Kidney (tissue), 14 donors: ENCODE measurements around the gene SSC5D. TPM values are rescaled to one million over a fixed set of nuclear protein-coding genes. Genes with fewer than 3 reads are reported as not detected.

ENCODE experiments used
- DNase-seq, 5 donors: peaks; one replicate each; pipeline ENCODE4 v3.0.0-alpha.2; 2013 to 2020
- FAIRE-seq: peaks from 2 replicates; lab custom pipeline; 2012; peaks lifted over from hg19 to GRCh38; lab: Jason Lieb, UNC
- H3K27ac ChIP-seq, 2 donors: one replicate each; pipeline ENCODE4 v1.7.0; 2013; ENCODE audit warnings: low read depth in 2 of 2, low read length in 2 of 2, inconsistent platforms in 1 of 2
- H3K27me3 ChIP-seq: one replicate; pipeline ENCODE4 v1.7.1; 2013; ENCODE audit warnings: low read length, inconsistent platforms; ENCODE audit not compliant: control insufficient read depth, insufficient read depth
- H3K36me3 ChIP-seq, 3 donors: one replicate each; pipeline versions ENCODE4 v1.7.0 to v1.7.1; 2013; ENCODE audit warnings: low read length in 3 of 3, control low read depth in 1 of 3, inconsistent platforms in 1 of 3; ENCODE audit not compliant: insufficient read depth in 3 of 3, control insufficient read depth in 2 of 3
- H3K4me1 ChIP-seq, 3 donors: one replicate each; pipeline versions ENCODE4 v1.7.0 to v1.7.1; 2013; ENCODE audit warnings: low read length in 3 of 3, inconsistent platforms in 1 of 3, low read depth in 1 of 3; ENCODE audit not compliant: control insufficient read depth in 2 of 3, insufficient read depth in 2 of 3
- H3K4me3 ChIP-seq, 3 donors: one replicate each; pipeline versions ENCODE4 v1.7.0 to v1.8.1; 2013; ENCODE audit warnings: low read length in 3 of 3, control low read depth in 1 of 3, inconsistent platforms in 1 of 3
- H3K9ac ChIP-seq, 3 donors: one replicate each; pipeline versions ENCODE4 v1.7.0 to v1.7.1; 2013; ENCODE audit warnings: low read length in 3 of 3, control low read depth in 1 of 3, inconsistent platforms in 1 of 3
- H3K9me3 ChIP-seq, 3 donors: one replicate each; pipeline versions ENCODE4 v1.7.0 to v1.7.1; 2013; ENCODE audit warnings: low read length in 3 of 3, control low read depth in 1 of 3, inconsistent platforms in 1 of 3; ENCODE audit not compliant: control insufficient read depth in 2 of 3, insufficient read depth in 1 of 3
- intact Hi-C: fragments of 100-400 bp; cut with DNase I; formaldehyde crosslinking; loops from one replicate; pipeline ENCODE4 v1.11.1; 2022
- polyA plus RNA-seq: library from polyadenylated mRNA; stranded (reverse); fragments of 350-450 nt; fragmentation: Illumina TruSeq; extraction: RNeasy Lipid Tissue Mini Kit (QIAGEN cat#74804); gene quantifications from one replicate; pipeline ENCODE4 v1.2.3, GENCODE V29; 2014; ENCODE audit warnings: low read depth, low replicate concordance; ENCODE audit not compliant: insufficient read depth
- total RNA-seq: library from RNA; stranded (reverse); fragmentation: NEBNext Ultra II Directional; extraction: Animal tissue kit (Norgen Biotek cat#: 25700); gene quantifications from one replicate; pipeline ENCODE4 v1.2.1, GENCODE V29; 2021
- TF ChIP-seq, protein P1 (sequence below): IDR thresholded peaks from 3 replicates; pipeline ENCODE4 v1.5.1; 2012; ENCODE audit warnings: mild to moderate bottlenecking, moderate library complexity, borderline replicate concordance; ENCODE audit not compliant: insufficient read depth; ENCODE audit errors: extremely low read depth
- donor health status: control.
- donor health status: control.
- donor health status: control.
- donor health status: control.
- donor health status: control.
- donor health status: DM: yes; HTN: yes; CAD: no.
- donor health status: Normal renal cell carcinoma (clear cell type).

Gene SSC5D
- total and polyA plus RNA-seq, 2 donors from 2014 or later = 2.2 to 9.4 TPM

- DNase-seq = peak in 4 of 5 donors; percentile 64 to 92 (median 75)
- no peak within 1 kb of the TSS for H3K27ac ChIP-seq
- H3K4me1 ChIP-seq = no peaks in the 10 kb centered on the region
- H3K36me3 ChIP-seq = no peaks in the 10 kb centered on the region
- no peak for FAIRE-seq
- TF ChIP-seq, protein P1, sequence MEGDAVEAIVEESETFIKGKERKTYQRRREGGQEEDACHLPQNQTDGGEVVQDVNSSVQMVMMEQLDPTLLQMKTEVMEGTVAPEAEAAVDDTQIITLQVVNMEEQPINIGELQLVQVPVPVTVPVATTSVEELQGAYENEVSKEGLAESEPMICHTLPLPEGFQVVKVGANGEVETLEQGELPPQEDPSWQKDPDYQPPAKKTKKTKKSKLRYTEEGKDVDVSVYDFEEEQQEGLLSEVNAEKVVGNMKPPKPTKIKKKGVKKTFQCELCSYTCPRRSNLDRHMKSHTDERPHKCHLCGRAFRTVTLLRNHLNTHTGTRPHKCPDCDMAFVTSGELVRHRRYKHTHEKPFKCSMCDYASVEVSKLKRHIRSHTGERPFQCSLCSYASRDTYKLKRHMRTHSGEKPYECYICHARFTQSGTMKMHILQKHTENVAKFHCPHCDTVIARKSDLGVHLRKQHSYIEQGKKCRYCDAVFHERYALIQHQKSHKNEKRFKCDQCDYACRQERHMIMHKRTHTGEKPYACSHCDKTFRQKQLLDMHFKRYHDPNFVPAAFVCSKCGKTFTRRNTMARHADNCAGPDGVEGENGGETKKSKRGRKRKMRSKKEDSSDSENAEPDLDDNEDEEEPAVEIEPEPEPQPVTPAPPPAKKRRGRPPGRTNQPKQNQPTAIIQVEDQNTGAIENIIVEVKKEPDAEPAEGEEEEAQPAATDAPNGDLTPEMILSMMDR = no peak
- no peaks in the 10 kb centered on the region for H3K27me3 ChIP-seq
- H3K9ac ChIP-seq = no peak within 1 kb of the TSS
- intact Hi-C loops = no loop called here
- no peaks in the 10 kb centered on the region for H3K9me3 ChIP-seq
- H3K4me3 ChIP-seq = no peak within 1 kb of the TSS
Observed at GRCh38 chr19:55536951-55537740, 48.9 kb downstream of the SSC5D start, which contains the start of gene SBK2. SBK2 (minus strand) TSS chr19:55537133; CDS start chr19:55536294, 839 bp downstream.

DNA sequence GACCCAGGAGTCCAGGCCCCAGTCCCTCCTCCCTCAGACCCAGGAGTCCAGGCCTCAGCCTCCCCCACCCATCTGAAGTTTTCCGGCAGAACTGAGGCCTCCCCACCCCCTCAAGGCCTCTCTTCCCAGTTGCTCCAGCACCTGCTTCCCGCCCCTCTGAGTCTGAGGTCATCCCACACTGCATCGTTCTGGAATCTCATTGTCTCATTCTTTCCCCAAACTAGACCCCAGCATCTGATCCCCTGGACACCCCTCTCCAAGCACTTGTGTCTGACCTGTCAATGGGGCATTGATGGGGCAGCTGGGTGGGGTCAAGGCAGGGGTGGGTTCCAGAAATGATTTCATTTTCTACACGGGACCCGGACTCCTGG lies 49.5 kb downstream of the SSC5D start:
- FAIRE-seq = no peak

DNA sequence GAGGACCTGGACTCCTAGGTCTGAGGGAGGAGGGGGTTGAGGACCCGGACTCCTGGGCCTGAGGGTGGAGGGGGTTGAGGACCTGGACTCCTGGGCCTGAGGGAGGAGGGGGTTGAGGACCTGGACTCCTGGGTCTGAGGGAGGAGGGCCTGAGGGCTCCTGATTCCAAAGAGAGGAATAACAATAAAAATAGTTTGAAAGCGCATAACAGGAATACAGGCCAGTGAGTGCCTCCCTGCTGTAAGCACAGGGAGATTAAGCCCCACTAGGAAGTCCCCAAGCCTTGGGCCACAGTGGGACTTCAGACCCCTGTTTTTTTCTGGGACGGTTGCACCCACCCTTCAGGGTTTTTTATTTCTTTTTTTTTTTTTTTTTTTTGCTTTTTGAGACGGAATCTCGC lies 49.9 kb downstream of the SSC5D start:
- no peaks in the 10 kb centered on the region for H3K36me3 ChIP-seq
- no peak overlapping the region for H3K27ac ChIP-seq
- no peaks in the 10 kb centered on the region for H3K9me3 ChIP-seq
- no peak for DNase-seq
- no peak for FAIRE-seq
- intact Hi-C loops = no loop called here
- H3K27me3 ChIP-seq = no peaks in the 10 kb centered on the region
- TF ChIP-seq, protein P1 = no peak
- no peaks in the 10 kb centered on the region for H3K4me1 ChIP-seq
- H3K9ac ChIP-seq = no peak overlapping the region
- H3K4me3 ChIP-seq = no peak overlapping the region

More for the DNA sequence above, 49.5 kb downstream of the SSC5D start:
- H3K36me3 ChIP-seq = no peaks in the 10 kb centered on the region
- no peaks in the 10 kb centered on the region for H3K27me3 ChIP-seq
- intact Hi-C loops = no loop called here
- no peaks in the 10 kb centered on the region for H3K9me3 ChIP-seq
- TF ChIP-seq, protein P1 = no peak
- H3K9ac ChIP-seq = no peak overlapping the region
- no peak overlapping the region for H3K4me3 ChIP-seq
- no peak overlapping the region for H3K27ac ChIP-seq
- H3K4me1 ChIP-seq = no peaks in the 10 kb centered on the region
- DNase-seq = peak in 1 of 5 donors; percentile 30
